SU-DHL-6 (cell line): ENCODE measurements around the gene UNK.

Experiments
- H2AFZ ChIP-seq: fragments of 200-600 bp; sonication (generic); 2 replicates; pipeline ENCODE4 v1.6.1; 2014; ENCODE audit warnings: low read depth, mild to moderate bottlenecking, moderate library complexity, mixed read lengths, antibody characterized with exemption, low read length; ENCODE audit not compliant: severe bottlenecking
- H3F3A ChIP-seq: fragments of 200-600 bp; shearing (Covaris generic); 2 replicates; pipeline ENCODE4 v1.6.0; 2016; ENCODE audit warnings: antibody characterized with exemption, mild to moderate bottlenecking; ENCODE audit not compliant: insufficient read depth
- H3K27ac ChIP-seq: fragments of 200-600 bp; sonication (generic); 2 replicates; pipeline ENCODE4 v1.5.1; 2016; ENCODE audit warnings: low read depth, mild to moderate bottlenecking, low read length, moderate library complexity, mixed read lengths
- H3K27me3 ChIP-seq: fragments of 200-600 bp; sonication (generic), shearing (Covaris generic); 2 replicates; pipeline ENCODE4 v1.6.0; 2014; ENCODE audit warnings: mild to moderate bottlenecking, low read length
- H3K36me3 ChIP-seq: fragments of 200-600 bp; sonication (generic); 2 replicates; pipeline ENCODE4 v1.6.1; 2014; ENCODE audit warnings: mild to moderate bottlenecking, low read length, mixed read lengths
- H3K4me2 ChIP-seq: fragments of 300-600, 200-600 bp; shearing (Covaris generic), sonication (generic); 2 replicates; pipeline ENCODE4 v1.6.0; 2014; ENCODE audit warnings: low read length, low read depth, mild to moderate bottlenecking; ENCODE audit not compliant: poor library complexity, severe bottlenecking
- H3K4me3 ChIP-seq: fragments of 200-600 bp; sonication (generic); 2 replicates; pipeline ENCODE4 v1.5.1; 2014; ENCODE audit warnings: antibody characterized with exemption, low read length, mild to moderate bottlenecking, mixed read lengths; ENCODE audit not compliant: insufficient read depth, poor library complexity, severe bottlenecking
- H3K79me2 ChIP-seq: fragments of 200-600 bp; sonication (generic); 2 replicates; pipeline ENCODE4 v1.6.1; 2014; ENCODE audit warnings: mild to moderate bottlenecking, low read length, moderate library complexity; ENCODE audit not compliant: insufficient read depth
- H3K9ac ChIP-seq: fragments of 200-600 bp; sonication (generic); 2 replicates; pipeline ENCODE4 v1.7.0; 2014; ENCODE audit warnings: mild to moderate bottlenecking, low read length
- H3K9me2 ChIP-seq: fragments of 200-600 bp; sonication (generic); replicated peaks from 2 replicates; pipeline ENCODE4 v1.6.1; 2014; ENCODE audit warnings: low read length; ENCODE audit not compliant: insufficient read depth
- H3K9me3 ChIP-seq: fragments of 200-600 bp; sonication (generic); 2 replicates; pipeline ENCODE4 v1.6.1; 2014; ENCODE audit warnings: low read length, mixed read lengths; ENCODE audit not compliant: insufficient read depth
- H4K20me1 ChIP-seq: fragments of 200-600 bp; sonication (generic); 2 replicates; pipeline ENCODE4 v1.6.1; 2014; ENCODE audit warnings: low read depth, mild to moderate bottlenecking, antibody characterized with exemption, low read length, moderate library complexity, mixed read lengths
- CTCF ChIP-seq: fragments of 200-600 bp; sonication (generic); IDR thresholded peaks from one replicate; pipeline ENCODE4 v1.5.1; 2017; ENCODE audit warnings: antibody characterized with exemption, mild to moderate bottlenecking, low read length, moderate library complexity; ENCODE audit not compliant: insufficient read depth, poor library complexity, severe bottlenecking
- EZH2phosphoT487 ChIP-seq: fragments of 200-600 bp; sonication (generic), shearing (Covaris generic); conservative IDR thresholded peaks from 2 replicates; pipeline ENCODE4 v1.6.1; 2018; ENCODE audit warnings: mild to moderate bottlenecking, antibody characterized with exemption, low read length, moderate library complexity, mixed read lengths

Gene UNK

DNA sequence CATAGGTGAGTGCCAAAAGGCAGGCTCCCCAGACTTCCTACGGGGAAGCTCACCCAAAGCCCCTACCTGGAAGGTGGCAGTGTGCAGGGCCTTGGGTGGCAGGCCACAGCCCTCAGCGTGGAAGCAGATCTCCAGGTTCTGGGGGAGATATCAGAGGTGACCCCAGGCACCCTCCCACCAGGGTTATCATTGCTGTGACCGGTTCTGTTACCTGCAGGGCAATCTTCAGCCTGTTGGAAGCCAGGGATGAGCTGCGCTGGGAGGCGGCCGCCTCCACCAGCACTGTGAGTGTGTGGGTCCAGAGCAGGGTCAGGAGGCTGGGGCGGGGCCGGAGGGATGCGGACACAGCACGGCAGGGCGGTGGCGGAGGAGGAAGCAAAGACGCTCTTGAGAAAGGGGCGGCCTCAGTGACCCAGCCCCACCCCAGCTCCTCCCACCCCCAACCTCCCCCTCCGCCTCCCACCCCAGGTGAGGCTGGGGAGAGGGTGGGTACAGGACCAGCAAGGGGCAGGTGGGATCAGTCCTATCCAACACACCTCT, 46.5 kb downstream of the UNK start:
- H2AFZ ChIP-seq = no peak overlapping the region
- TF ChIP-seq EZH2phosphoT487 = no peak
- TF ChIP-seq CTCF = no peak
- no peaks in the 10 kb centered on the region for H3K36me3 ChIP-seq
- H3K9me2 ChIP-seq = no peaks in the 10 kb centered on the region
- H3K9me3 ChIP-seq = no peaks in the 10 kb centered on the region
- H3K4me2 ChIP-seq = no peak overlapping the region
- no peak overlapping the region for H3K4me3 ChIP-seq
- no peaks in the 10 kb centered on the region for H3F3A ChIP-seq
- no peaks in the 10 kb centered on the region for H3K79me2 ChIP-seq
- no peak overlapping the region for H3K27ac ChIP-seq
- no peaks in the 10 kb centered on the region for H4K20me1 ChIP-seq
- H3K9ac ChIP-seq = no peak overlapping the region
- no peaks in the 10 kb centered on the region for H3K27me3 ChIP-seq

DNA sequence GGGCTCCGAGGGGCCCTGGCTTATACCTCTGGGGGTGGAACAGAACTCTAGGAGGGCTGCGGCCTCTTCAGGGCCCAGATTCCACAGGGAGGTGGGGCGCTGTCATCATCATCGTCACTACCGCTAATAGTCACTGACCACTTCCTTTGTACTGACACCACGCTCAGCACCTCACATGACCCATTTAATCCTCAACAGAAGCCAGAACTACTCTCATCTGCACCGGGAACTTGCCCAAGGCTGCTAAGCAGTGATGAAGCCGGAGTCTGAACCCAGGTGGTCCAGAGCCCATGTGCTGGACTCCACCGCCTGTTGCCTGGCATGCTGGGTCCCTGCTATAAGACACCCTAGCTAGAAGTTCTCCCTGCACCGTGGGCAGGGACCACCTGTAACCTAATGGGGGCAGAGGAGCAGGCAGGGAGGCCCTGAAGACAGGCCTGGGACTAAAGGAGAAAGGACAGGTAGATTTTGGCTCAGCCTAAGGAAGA, 47.6 kb downstream of the UNK start:
- Histone ChIP-seq H3K79me2 (no peaks in the 10 kb centered on the region), H3K4me3 (no peak overlapping the region), H3K27me3 (no peaks in the 10 kb centered on the region), H2AFZ (no peak overlapping the region), H3K9me2 (no peaks in the 10 kb centered on the region), H3F3A (no peaks in the 10 kb centered on the region), H3K9ac (no peak overlapping the region), H3K27ac (no peak overlapping the region), H4K20me1 (no peaks in the 10 kb centered on the region), H3K9me3 (no peaks in the 10 kb centered on the region), H3K36me3 (no peaks in the 10 kb centered on the region), H3K4me2 (no peak overlapping the region)
- TF ChIP-seq CTCF (no peak), EZH2phosphoT487 (no peak)

DNA sequence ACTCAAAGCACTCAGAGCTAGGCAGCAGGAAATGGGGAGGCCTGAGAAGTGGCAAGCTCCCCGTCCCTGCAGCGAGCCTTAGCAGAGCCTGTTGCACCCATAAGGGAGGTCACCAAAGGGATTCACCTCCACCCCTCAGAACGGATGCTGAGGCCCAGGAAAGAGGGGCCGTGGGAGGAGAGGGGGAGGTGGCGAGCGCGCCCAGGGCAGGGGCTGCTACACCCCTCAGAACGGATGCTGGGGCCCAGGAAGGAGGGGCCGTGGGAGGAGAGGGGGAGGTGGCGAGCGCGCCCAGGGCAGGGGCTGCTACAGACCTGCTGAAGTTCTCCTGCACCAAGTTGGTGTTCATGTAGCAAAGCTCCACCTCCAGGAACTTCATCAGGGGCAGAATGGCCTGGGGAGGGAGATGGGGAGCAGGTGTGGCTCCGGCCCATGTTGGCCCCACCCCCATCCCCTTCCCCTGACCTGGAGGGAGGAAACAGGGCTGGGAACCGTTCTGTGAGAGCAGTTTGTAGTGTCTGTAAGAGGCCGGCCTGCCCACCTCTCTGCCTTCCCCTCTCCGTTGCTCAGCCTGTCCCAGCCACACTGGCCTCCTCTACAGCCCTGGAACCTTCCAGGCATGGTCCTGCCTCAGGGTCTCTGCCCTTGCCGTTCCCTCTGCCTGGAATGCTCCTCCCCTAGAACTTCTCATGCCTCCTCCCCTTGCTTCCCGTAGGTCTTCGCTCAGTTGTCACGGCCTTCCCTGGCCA, 48.2 kb downstream of the UNK start:
- no peaks in the 10 kb centered on the region for H3K27me3 ChIP-seq
- no peaks in the 10 kb centered on the region for H4K20me1 ChIP-seq
- no peaks in the 10 kb centered on the region for H3K9me2 ChIP-seq
- H3K79me2 ChIP-seq = no peaks in the 10 kb centered on the region
- no peaks in the 10 kb centered on the region for H3K36me3 ChIP-seq
- H3K4me3 ChIP-seq = no peak overlapping the region
- H3K9me3 ChIP-seq = no peaks in the 10 kb centered on the region
- H3F3A ChIP-seq = no peaks in the 10 kb centered on the region
- no peak for TF ChIP-seq EZH2phosphoT487
- TF ChIP-seq CTCF = no peak
- no peak overlapping the region for H3K27ac ChIP-seq
- H3K4me2 ChIP-seq = no peak overlapping the region
- H2AFZ ChIP-seq = no peak overlapping the region
- H3K9ac ChIP-seq = no peak overlapping the region
